Hepatocyte (in vitro differentiated cells): ENCODE data around the gene SPEG. TPM values are rescaled to one million over a fixed set of nuclear protein-coding genes. Genes with fewer than 3 reads are reported as not detected.
A peak's percentile ranks its signal among the peaks of the same experiment; 100 is the strongest.

Experiments
- DNase-seq: peaks from one replicate; pipeline ENCODE4 v3.0.0-alpha.2; 2016; ENCODE audit warnings: low spot score
- H2AFZ ChIP-seq: fragments of 200-600 bp; sonication (generic); 2 replicates; pipeline ENCODE4 v1.6.0; 2016; ENCODE audit warnings: antibody characterized with exemption, mild to moderate bottlenecking
- H3K27ac ChIP-seq: fragments of 200-600 bp; sonication (generic); 2 replicates; pipeline ENCODE4 v1.5.1; 2016; ENCODE audit warnings: mild to moderate bottlenecking
- H3K27me3 ChIP-seq: fragments of 200-600 bp; sonication (generic); 2 replicates; pipeline ENCODE4 v1.6.1; 2016
- H3K36me3 ChIP-seq: fragments of 200-600 bp; sonication (generic); replicated peaks from 2 replicates; pipeline ENCODE4 v1.5.1; 2016; ENCODE audit warnings: low read depth; ENCODE audit not compliant: insufficient read depth
- H3K4me1 ChIP-seq: fragments of 200-600 bp; sonication (generic); 2 replicates; pipeline ENCODE4 v1.5.1; 2016; ENCODE audit warnings: mild to moderate bottlenecking, moderate library complexity; ENCODE audit not compliant: insufficient read depth
- H3K4me2 ChIP-seq: fragments of 200-600 bp; sonication (generic); 2 replicates; pipeline ENCODE4 v1.6.0; 2016
- H3K4me3 ChIP-seq: fragments of 200-600 bp; sonication (generic); 2 replicates; pipeline ENCODE4 v1.5.1; 2016; ENCODE audit warnings: mild to moderate bottlenecking
- H3K79me2 ChIP-seq: fragments of 200-600 bp; sonication (generic); 2 replicates; pipeline ENCODE4 v1.6.0; 2017; ENCODE audit warnings: mild to moderate bottlenecking
- H3K9me2 ChIP-seq: fragments of 200-600 bp; sonication (generic); replicated peaks from 2 replicates; pipeline ENCODE4 v1.6.0; 2017; ENCODE audit warnings: mild to moderate bottlenecking; ENCODE audit not compliant: insufficient read depth
- H3K9me3 ChIP-seq: fragments of 200-600 bp; sonication (generic); 2 replicates; pipeline ENCODE4 v1.5.1; 2016; ENCODE audit warnings: low read depth, mild to moderate bottlenecking
- H4K20me1 ChIP-seq: fragments of 200-600 bp; sonication (generic); 2 replicates; pipeline ENCODE4 v1.6.0; 2016; ENCODE audit warnings: mild to moderate bottlenecking; ENCODE audit not compliant: insufficient read depth, poor library complexity, severe bottlenecking
- EZH2 ChIP-seq: fragments of 200-600 bp; sonication (generic); IDR thresholded peaks from 2 replicates; pipeline ENCODE4 v1.6.1; 2016; ENCODE audit warnings: antibody characterized with exemption, mild to moderate bottlenecking, borderline replicate concordance
- EZH2phosphoT487 ChIP-seq: fragments of 200-600 bp; sonication (generic); IDR thresholded peaks from one replicate; pipeline ENCODE4 v1.6.1; 2018; ENCODE audit warnings: antibody characterized with exemption, mild to moderate bottlenecking, low read depth, moderate library complexity; ENCODE audit not compliant: unreplicated experiment, severe bottlenecking
- WGBS: methylation state at CpG from one replicate; pipeline ENCODE4 v1.1.6; 2016; ENCODE audit warnings: low lambda C conversion rate; ENCODE audit errors: missing lambda C conversion rate; 5-methylcytosine and 5-hydroxymethylcytosine counted together
- polyA plus RNA-seq: library from polyadenylated mRNA; unstranded; fragments of >200 nt; fragmentation: Nextera tagmentation; extraction: Ambion mirVana; gene quantifications from 2 replicates; pipeline ENCODE4 v1.2.1, GENCODE V29; 2016
- total RNA-seq: library from RNA; depleted of rRNA; stranded (reverse); fragments of >200 nt; gene quantifications from 2 replicates; pipeline ENCODE4 v1.2.3, GENCODE V29; 2014
- TF ChIP-seq, protein P1 (sequence below): fragments of 200-600 bp; sonication (generic); IDR thresholded peaks from 2 replicates; pipeline ENCODE4 v1.5.1; 2016; ENCODE audit warnings: antibody characterized with exemption, mild to moderate bottlenecking; ENCODE audit not compliant: poor library complexity

The SPEG gene
- total and polyA plus RNA-seq, 2 experiments from 2014 or later = 21.6 to 40.0 TPM

DNA sequence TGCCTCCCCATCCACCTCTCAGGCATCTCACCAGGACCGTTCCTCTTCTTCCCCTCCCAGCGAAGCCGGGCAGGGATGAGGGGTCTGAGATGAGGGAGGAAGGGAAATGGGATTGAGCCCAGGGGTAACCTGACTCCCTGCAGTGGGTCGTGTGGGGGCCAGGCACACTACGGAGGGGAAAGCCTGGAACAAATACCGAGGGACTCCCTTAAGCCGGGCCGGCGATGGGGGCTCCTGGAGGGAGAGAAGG lies 250 bp upstream of the SPEG start:
- WGBS = 16% methylated on average over 7 of the region's 9 CpGs
- Histone ChIP-seq H3K4me3 (no peak overlapping the region), H4K20me1 (no peaks in the 10 kb centered on the region), H3K36me3 (no peaks in the 10 kb centered on the region), H3K9me3 (no peaks in the 10 kb centered on the region), H3K9me2 (no peaks in the 10 kb centered on the region), H3K27me3 (peaks cover 23% of the 10 kb centered on the region), H2AFZ (peak overlapping the region; percentile 45), H3K79me2 (no peaks in the 10 kb centered on the region), H3K4me2 (peak overlapping the region; percentile 79), H3K4me1 (peaks cover 13% of the 10 kb centered on the region), H3K27ac (no peak overlapping the region)
- DNase-seq = no peak
- TF ChIP-seq EZH2phosphoT487 (no peak), EZH2 (no peak)
- TF ChIP-seq, protein P1, sequence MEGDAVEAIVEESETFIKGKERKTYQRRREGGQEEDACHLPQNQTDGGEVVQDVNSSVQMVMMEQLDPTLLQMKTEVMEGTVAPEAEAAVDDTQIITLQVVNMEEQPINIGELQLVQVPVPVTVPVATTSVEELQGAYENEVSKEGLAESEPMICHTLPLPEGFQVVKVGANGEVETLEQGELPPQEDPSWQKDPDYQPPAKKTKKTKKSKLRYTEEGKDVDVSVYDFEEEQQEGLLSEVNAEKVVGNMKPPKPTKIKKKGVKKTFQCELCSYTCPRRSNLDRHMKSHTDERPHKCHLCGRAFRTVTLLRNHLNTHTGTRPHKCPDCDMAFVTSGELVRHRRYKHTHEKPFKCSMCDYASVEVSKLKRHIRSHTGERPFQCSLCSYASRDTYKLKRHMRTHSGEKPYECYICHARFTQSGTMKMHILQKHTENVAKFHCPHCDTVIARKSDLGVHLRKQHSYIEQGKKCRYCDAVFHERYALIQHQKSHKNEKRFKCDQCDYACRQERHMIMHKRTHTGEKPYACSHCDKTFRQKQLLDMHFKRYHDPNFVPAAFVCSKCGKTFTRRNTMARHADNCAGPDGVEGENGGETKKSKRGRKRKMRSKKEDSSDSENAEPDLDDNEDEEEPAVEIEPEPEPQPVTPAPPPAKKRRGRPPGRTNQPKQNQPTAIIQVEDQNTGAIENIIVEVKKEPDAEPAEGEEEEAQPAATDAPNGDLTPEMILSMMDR = no peak

DNA sequence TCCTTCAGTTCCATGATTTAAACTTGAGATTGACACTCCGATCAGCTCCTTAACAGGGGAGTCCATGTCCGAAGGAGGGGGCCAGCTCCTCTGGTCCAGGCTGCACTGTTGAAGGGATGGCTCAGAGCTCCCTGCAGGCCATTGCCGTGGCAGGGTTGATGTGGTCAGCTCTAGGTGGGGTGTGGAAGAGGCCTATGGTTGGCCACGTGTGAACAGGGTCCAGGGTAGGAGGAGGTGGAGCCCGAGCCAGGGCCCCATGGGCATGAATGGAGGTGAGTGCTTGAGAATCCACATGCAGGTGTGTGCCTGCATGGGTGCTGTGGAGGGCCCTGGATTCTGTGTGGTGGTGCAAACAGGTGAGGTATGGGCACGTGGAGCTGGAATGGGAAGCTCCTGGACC lies 1.1 kb downstream of the SPEG start:
- no peaks in the 10 kb centered on the region for H4K20me1 ChIP-seq
- H3K4me3 ChIP-seq = no peak overlapping the region
- H3K36me3 ChIP-seq = no peaks in the 10 kb centered on the region
- H3K9me2 ChIP-seq = no peaks in the 10 kb centered on the region
- H3K79me2 ChIP-seq = no peaks in the 10 kb centered on the region
- peaks cover 23% of the 10 kb centered on the region for H3K27me3 ChIP-seq
- no peaks in the 10 kb centered on the region for H3K9me3 ChIP-seq
- no peak overlapping the region for H2AFZ ChIP-seq
- DNase-seq = no peak
- TF ChIP-seq, protein P1 = no peak
- TF ChIP-seq EZH2 (no peak), EZH2phosphoT487 (no peak)
- H3K4me1 ChIP-seq = peaks cover 16% of the 10 kb centered on the region
- H3K27ac ChIP-seq = no peak overlapping the region
- 88% methylated on average over 6 of the region's 6 CpGs for WGBS
- H3K4me2 ChIP-seq = no peak overlapping the region

DNA sequence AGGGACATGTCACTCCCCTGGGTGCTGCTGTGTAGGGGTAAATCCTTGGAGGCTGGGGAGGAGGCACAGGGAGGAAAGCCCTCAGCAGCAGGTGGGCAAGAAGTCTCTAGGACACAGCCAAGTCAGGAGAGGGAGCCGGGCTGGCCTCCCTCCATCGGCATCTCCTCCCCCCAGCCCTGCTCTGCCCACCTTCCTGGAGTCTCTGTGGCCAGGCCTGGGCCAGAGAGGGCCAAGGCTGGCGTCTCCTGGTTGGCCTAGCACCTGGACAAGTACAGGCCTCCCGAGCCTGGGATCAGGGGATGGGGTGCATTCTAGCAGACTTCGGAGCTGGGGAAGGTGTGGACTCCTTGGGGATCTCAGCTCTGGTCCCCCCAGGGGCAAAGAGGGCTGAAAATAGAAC lies 1.8 kb downstream of the SPEG start:
- 95% methylated on average over 5 of the region's 5 CpGs for WGBS
- Histone ChIP-seq H3K4me3 (no peak overlapping the region), H3K4me2 (no peak overlapping the region), H2AFZ (no peak overlapping the region), H3K79me2 (no peaks in the 10 kb centered on the region), H4K20me1 (no peaks in the 10 kb centered on the region), H3K9me2 (no peaks in the 10 kb centered on the region), H3K27ac (no peak overlapping the region), H3K27me3 (peaks cover 23% of the 10 kb centered on the region), H3K4me1 (peaks cover 24% of the 10 kb centered on the region), H3K36me3 (no peaks in the 10 kb centered on the region), H3K9me3 (no peaks in the 10 kb centered on the region)
- DNase-seq = no peak
- TF ChIP-seq EZH2 = no peak
- TF ChIP-seq, protein P1 = no peak
- no peak for TF ChIP-seq EZH2phosphoT487

DNA sequence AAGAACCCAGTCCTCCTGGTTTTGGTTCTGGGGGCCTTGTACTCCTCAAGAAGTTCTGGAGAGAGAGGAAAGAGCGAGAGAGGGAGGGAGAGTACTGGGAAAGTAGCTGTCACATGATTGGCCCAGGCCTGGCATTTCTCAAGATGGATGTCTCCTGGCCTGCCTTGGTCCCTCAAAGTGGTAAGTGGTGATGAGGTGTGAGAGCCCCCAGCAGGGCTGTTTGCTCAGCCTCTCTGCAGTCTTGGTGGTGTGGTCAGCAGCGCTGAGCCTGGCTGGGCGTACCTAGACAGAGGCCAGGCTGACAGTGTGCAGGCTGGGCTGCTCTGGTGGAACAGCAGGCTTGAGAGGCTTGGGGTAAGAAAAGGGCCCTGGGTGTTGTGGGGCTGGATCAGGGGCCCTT lies 2.5 kb downstream of the SPEG start:
- H3K4me3 ChIP-seq = no peak overlapping the region
- peaks cover 23% of the 10 kb centered on the region for H3K27me3 ChIP-seq
- no peaks in the 10 kb centered on the region for H4K20me1 ChIP-seq
- DNase-seq = no peak
- TF ChIP-seq EZH2 (no peak), EZH2phosphoT487 (no peak)
- TF ChIP-seq, protein P1 = no peak
- 63% methylated on average over 3 of the region's 3 CpGs for WGBS
- H3K36me3 ChIP-seq = no peaks in the 10 kb centered on the region
- no peak overlapping the region for H3K27ac ChIP-seq
- H3K79me2 ChIP-seq = no peaks in the 10 kb centered on the region
- no peak overlapping the region for H3K4me2 ChIP-seq
- no peaks in the 10 kb centered on the region for H3K9me3 ChIP-seq
- no peak overlapping the region for H2AFZ ChIP-seq
- peaks cover 25% of the 10 kb centered on the region for H3K4me1 ChIP-seq
- H3K9me2 ChIP-seq = no peaks in the 10 kb centered on the region
